DMS 273 treated with DMSO at 0.1 percent for 48 hours (cell line): Measurements from ENCODE around the gene PDP2.
A peak's percentile ranks its signal among the peaks of the same experiment; 100 is the strongest.
"Not testable (repeated sequence)": the region's sequence is repeated elsewhere in the genome, so short reads cannot be mapped to it uniquely, and the experiment has no call there.

Experiments
- DNase-seq: peaks from one replicate; lab custom pipeline; 2025; lab: John Stamatoyannopoulos, UW

PDP2 gene

GRCh38 chr16:66853261-66854139, 26.8 kb upstream of the PDP2 start:
- DNase-seq = no peak

- DNase-seq = no peak
Measured at GRCh38 chr16:66856184-66856730, 24.1 kb upstream of the PDP2 start.

- no peak for DNase-seq
Measured at GRCh38 chr16:66856801-66857200, 23.5 kb upstream of the PDP2 start.

- DNase-seq = no peak
Measured at GRCh38 chr16:66857437-66857836, 22.9 kb upstream of the PDP2 start.

GRCh38 chr16:66858740-66859396, 21.4 kb upstream of the PDP2 start:
- DNase-seq = peak; percentile 13

GRCh38 chr16:66859397-66860068, 20.8 kb upstream of the PDP2 start:
- no peak for DNase-seq

- no peak for DNase-seq
Measured at GRCh38 chr16:66862023-66862520, 18.2 kb upstream of the PDP2 start.

GRCh38 chr16:66863707-66864106, 16.6 kb upstream of the PDP2 start:
- no peak for DNase-seq

- DNase-seq = no peak
Measured at GRCh38 chr16:66869424-66869823, 10.9 kb upstream of the PDP2 start.

GRCh38 chr16:66871363-66871762, 9.0 kb upstream of the PDP2 start:
- not testable (repeated sequence) for DNase-seq

GRCh38 chr16:66871840-66872239, 8.5 kb upstream of the PDP2 start:
- no peak for DNase-seq

GRCh38 chr16:66872559-66872942, 7.8 kb upstream of the PDP2 start:
- no peak for DNase-seq

- peak; percentile 25 for DNase-seq
Measured at GRCh38 chr16:66872943-66873684, 7.2 kb upstream of the PDP2 start.

- DNase-seq = no peak
Measured at GRCh38 chr16:66873685-66874055, 6.6 kb upstream of the PDP2 start.

GRCh38 chr16:66874079-66874775, 6.1 kb upstream of the PDP2 start:
- no peak for DNase-seq

GRCh38 chr16:66878067-66878466, 2.2 kb upstream of the PDP2 start:
- peak; percentile 72 for DNase-seq

- no peak for DNase-seq
Measured at GRCh38 chr16:66881014-66881417, 701 bp downstream of the PDP2 start.

GRCh38 chr16:66881560-66881959, 1.2 kb downstream of the PDP2 start:
- DNase-seq = no peak

- no peak for DNase-seq
Measured at GRCh38 chr16:66881964-66882508, 1.7 kb downstream of the PDP2 start.

GRCh38 chr16:66882702-66883101, 2.4 kb downstream of the PDP2 start:
- DNase-seq = no peak

- no peak for DNase-seq
Measured at GRCh38 chr16:66885491-66885890, 5.2 kb downstream of the PDP2 start.
